RWPE2 (cell line): ENCODE data around the gene FAM110C.

Source experiments
- ATAC-seq: fragments of 200-7000 bp; cut with Tn5 transposase; 3 replicates; pipeline ENCODE4 v1.9.1; 2021; ENCODE audit warnings: low read depth
- DNase-seq: peaks from one replicate; pipeline ENCODE4 v3.0.0-alpha.2; 2020; ENCODE audit warnings: low spot score
- H3K27ac ChIP-seq: fragments of 450-650 bp; 2 replicates; pipeline ENCODE4 v1.5.1; 2017; ENCODE audit warnings: mild to moderate bottlenecking; ENCODE audit not compliant: poor library complexity, severe bottlenecking
- H3K27me3 ChIP-seq: fragments of 250-450 bp; sonication (Bioruptor Pico); 2 replicates; pipeline ENCODE4 v1.5.1; 2021; ENCODE audit warnings: mild to moderate bottlenecking, moderate library complexity; ENCODE audit not compliant: insufficient read depth, poor library complexity, severe bottlenecking
- H3K36me3 ChIP-seq: fragments of 250-450 bp; sonication (Bioruptor Pico); 2 replicates; pipeline ENCODE4 v1.5.1; 2020; ENCODE audit warnings: low read depth, mild to moderate bottlenecking, moderate library complexity
- H3K4me1 ChIP-seq: fragments of 250-450 bp; sonication (Bioruptor Pico); 2 replicates; pipeline ENCODE4 v1.5.1; 2021; ENCODE audit warnings: mild to moderate bottlenecking, moderate library complexity; ENCODE audit not compliant: insufficient read depth, poor library complexity, severe bottlenecking
- H3K4me3 ChIP-seq: fragments of 250-450 bp; sonication (Bioruptor Pico); 2 replicates; pipeline ENCODE4 v1.5.1; 2021; ENCODE audit warnings: mild to moderate bottlenecking, moderate library complexity; ENCODE audit not compliant: severe bottlenecking
- H3K9me3 ChIP-seq: fragments of 250-450 bp; sonication (Bioruptor Pico); 2 replicates; pipeline ENCODE4 v1.5.1; 2021; ENCODE audit warnings: mild to moderate bottlenecking, moderate library complexity; ENCODE audit not compliant: severe bottlenecking
- CTCF ChIP-seq: fragments of 450-650 bp; IDR thresholded peaks from one replicate; pipeline ENCODE4 v1.5.1; 2017; ENCODE audit warnings: mild to moderate bottlenecking, moderate library complexity; ENCODE audit not compliant: poor library complexity, severe bottlenecking

FAM110C gene

GRCh38 chr2:84121-84520, 37.8 kb upstream of the FAM110C start:
- TF ChIP-seq CTCF: no peak
- ATAC-seq: no peak

GRCh38 chr2:80971-81736, 34.8 kb upstream of the FAM110C start:
- H3K27ac ChIP-seq: no peak overlapping the region
- no peaks in the 10 kb centered on the region for H3K9me3 ChIP-seq
- no peaks in the 10 kb centered on the region for H3K27me3 ChIP-seq
- no peak overlapping the region for H3K4me3 ChIP-seq
- ATAC-seq: no peak
- no peaks in the 10 kb centered on the region for H3K36me3 ChIP-seq
- H3K4me1 ChIP-seq: no peaks in the 10 kb centered on the region
- TF ChIP-seq CTCF: no peak
- DNase-seq: no peak

More at GRCh38 chr2:84121-84520, 37.8 kb upstream of the FAM110C start:
- no peak for DNase-seq
- H3K9me3 ChIP-seq: no peaks in the 10 kb centered on the region
- no peak overlapping the region for H3K27ac ChIP-seq
- H3K27me3 ChIP-seq: no peaks in the 10 kb centered on the region
- H3K4me3 ChIP-seq: no peak overlapping the region
- no peaks in the 10 kb centered on the region for H3K4me1 ChIP-seq
- no peaks in the 10 kb centered on the region for H3K36me3 ChIP-seq

- ATAC-seq: no peak
- H3K4me1 ChIP-seq: no peaks in the 10 kb centered on the region
- H3K27me3 ChIP-seq: no peaks in the 10 kb centered on the region
- H3K4me3 ChIP-seq: no peak overlapping the region
- TF ChIP-seq CTCF: no peak
- no peak for DNase-seq
- H3K9me3 ChIP-seq: no peaks in the 10 kb centered on the region
- H3K36me3 ChIP-seq: no peaks in the 10 kb centered on the region
- no peak overlapping the region for H3K27ac ChIP-seq
These were observed 34.1 kb upstream of the FAM110C start for GRCh38 chr2:80378-80777.

GRCh38 chr2:71309-72035, 25.2 kb upstream of the FAM110C start:
- peaks cover 38% of the 10 kb centered on the region for H3K4me1 ChIP-seq
- TF ChIP-seq CTCF: no peak
- no peaks in the 10 kb centered on the region for H3K27me3 ChIP-seq
- peak; percentile 90 for ATAC-seq
- peak overlapping the region; percentile 72 for H3K27ac ChIP-seq
- DNase-seq: no peak
- H3K36me3 ChIP-seq: no peaks in the 10 kb centered on the region
- no peak overlapping the region for H3K4me3 ChIP-seq
- no peaks in the 10 kb centered on the region for H3K9me3 ChIP-seq
